ENCODE results near the gene ADRA2A.

ADRA2A gene

GRCh38 chr10:111101796-111102195, 25.0 kb downstream of the ADRA2A start:
- DNase-seq (ENCODE audit: low read depth), result no peak
- H3K4me3 ChIP-seq (ENCODE audit: low read depth, low read length), result no peak overlapping the region
- TF ChIP-seq CTCF (IDR thresholded peaks at IDR 0.05; ENCODE audit: control insufficient read depth, extremely low read depth, insufficient read depth), result no peak

- TF ChIP-seq CTCF (IDR thresholded peaks at IDR 0.05; ENCODE audit: control insufficient read depth, extremely low read depth, insufficient read depth), result no peak
Measured at GRCh38 chr10:111102359-111102837, 25.6 kb downstream of the ADRA2A start.

GRCh38 chr10:111103196-111103840, 26.5 kb downstream of the ADRA2A start:
- TF ChIP-seq CTCF (IDR thresholded peaks at IDR 0.05; ENCODE audit: control insufficient read depth, extremely low read depth, insufficient read depth), result no peak
- H3K4me3 ChIP-seq (ENCODE audit: low read depth, low read length), result no peak overlapping the region
- DNase-seq (ENCODE audit: low read depth), result no peak

More at GRCh38 chr10:111102359-111102837, 25.6 kb downstream of the ADRA2A start:
- no peak overlapping the region for H3K4me3 ChIP-seq (ENCODE audit: low read depth, low read length)
- DNase-seq (ENCODE audit: low read depth), result no peak

- no peak for DNase-seq (ENCODE audit: low read depth)
- TF ChIP-seq CTCF (IDR thresholded peaks at IDR 0.05; ENCODE audit: control insufficient read depth, extremely low read depth, insufficient read depth), result no peak
- no peak overlapping the region for H3K4me3 ChIP-seq (ENCODE audit: low read depth, low read length)
Measured at GRCh38 chr10:111104811-111105210, 28.0 kb downstream of the ADRA2A start.

GRCh38 chr10:111106081-111106480, 29.3 kb downstream of the ADRA2A start:
- H3K4me3 ChIP-seq (ENCODE audit: low read depth, low read length), result no peak overlapping the region
- no peak for TF ChIP-seq CTCF (IDR thresholded peaks at IDR 0.05; ENCODE audit: control insufficient read depth, extremely low read depth, insufficient read depth)
- no peak for DNase-seq (ENCODE audit: low read depth)

GRCh38 chr10:111107023-111107422, 30.2 kb downstream of the ADRA2A start:
- H3K4me3 ChIP-seq (ENCODE audit: low read depth, low read length), result no peak overlapping the region
- no peak for DNase-seq (ENCODE audit: low read depth)
- no peak for TF ChIP-seq CTCF (IDR thresholded peaks at IDR 0.05; ENCODE audit: control insufficient read depth, extremely low read depth, insufficient read depth)

- peak; percentile 39 for DNase-seq (ENCODE audit: low read depth)
- no peak for TF ChIP-seq CTCF (IDR thresholded peaks at IDR 0.05; ENCODE audit: control insufficient read depth, extremely low read depth, insufficient read depth)
- H3K4me3 ChIP-seq (ENCODE audit: low read depth, low read length), result no peak overlapping the region
Measured at GRCh38 chr10:111107846-111108245, 31.0 kb downstream of the ADRA2A start.
